Ovary (tissue), 9 donors: ENCODE data around the gene SURF1. TPM values are rescaled to one million over a fixed set of nuclear protein-coding genes. Genes with fewer than 3 reads are reported as not detected.

Experiments used
- DNase-seq, 5 donors: peaks; one replicate each; pipeline ENCODE4 v3.0.0-alpha.2; 2019 to 2020
- H3K27ac ChIP-seq, 2 donors: fragments of 200-600 bp; one replicate each; pipeline versions ENCODE4 v1.5.1 to v1.8.0; 2019 to 2022
- H3K27me3 ChIP-seq: fragments of 200-600 bp; one replicate; pipeline ENCODE4 v1.8.0; 2022
- H3K36me3 ChIP-seq: fragments of 200-600 bp; sonication (generic); one replicate; pipeline ENCODE4 v1.5.1; 2019
- H3K4me1 ChIP-seq: one replicate; pipeline ENCODE4 v1.8.1; 2013; ENCODE audit warnings: mild to moderate bottlenecking, moderate library complexity; ENCODE audit not compliant: insufficient read depth
- H3K4me3 ChIP-seq: fragments of 200-600 bp; sonication (generic); one replicate; pipeline ENCODE4 v1.5.1; 2017
- H3K9me3 ChIP-seq, 2 donors: fragments of 200-600 bp in 1 of 2; sonication (generic) in 1 of 2; one replicate each; pipeline versions ENCODE4 v1.5.1 to v1.8.1; 2013 to 2019; ENCODE audit warnings: mild to moderate bottlenecking in 1 of 2, moderate library complexity in 1 of 2
- EP300 ChIP-seq: sonication (generic); formaldehyde crosslinking; IDR thresholded peaks from one replicate; pipeline ENCODE4 v1.6.1; 2017; ENCODE audit warnings: antibody characterized with exemption
- POLR2A ChIP-seq: fragments of 450-650 bp; IDR thresholded peaks from one replicate; pipeline ENCODE4 v1.6.1; 2017; ENCODE audit warnings: antibody characterized with exemption, mild to moderate bottlenecking, moderate library complexity
- WGBS, 3 donors: extraction: QIAGEN DNeasy Blood & Tissue Kit in 1 of 3; methylation state at CpG; one replicate each; pipeline versions ENCODE4 v1.1.5 to v1.1.7; 2013 to 2017; 5-methylcytosine and 5-hydroxymethylcytosine counted together
- intact Hi-C, 4 donors: fragments of 100-400 bp; cut with DNase I; formaldehyde crosslinking; loops; one replicate each; pipeline versions ENCODE4 v1.11.0 to v1.15.1; 2022 to 2023
- polyA plus RNA-seq, 2 donors: library from polyadenylated mRNA; stranded (reverse); fragments of 200-250 nt in 1 of 2; fragments of 350-450 nt in 1 of 2; fragmentation: Illumina TruSeq in 1 of 2; extraction: RNeasy Lipid Tissue Mini Kit (QIAGEN cat#74804) in 1 of 2; gene quantifications; one replicate each; pipeline ENCODE4 v1.2.3, GENCODE V29; 2013 to 2014
- total RNA-seq, 7 donors: library from RNA; depleted of rRNA in 2 of 7; stranded (reverse); fragments of >200 nt in 2 of 7; fragmentation: NEBNext Ultra II Directional in 3 of 7; extraction: Animal tissue kit (Norgen Biotek cat#: 25700) in 3 of 7; gene quantifications; one replicate each; pipeline versions ENCODE4 v1.1.0 to v1.2.4, GENCODE V29; 2016 to 2023
- TF ChIP-seq, protein P1 (sequence below), 3 donors: fragments of 450-650 bp in 2 of 3; fragments of 200-600 bp in 1 of 3; IDR thresholded peaks; one replicate each; pipeline versions ENCODE4 v1.5.1 to v1.8.0; 2016 to 2022; ENCODE audit warnings: antibody characterized with exemption in 3 of 3, mild to moderate bottlenecking in 1 of 3
- donor health status: DM: no; HTN: no; CAD: no; lungs with moderate emphysema.
- donor health status: DM: no; HTN: no; CAD: no.
- donor health status: Bipolar disorder and iron deficiency.
- donor health status: DM: yes; HTN: yes; CAD: no.
- donor health status: DM: no; HTN: no; CAD: no.
- donor health status: DM: yes; HTN: yes; CAD: no.

SURF1 gene
- total and polyA plus RNA-seq, 9 donors, result 23.5 to 51.3 (median 35.6) TPM

DNA sequence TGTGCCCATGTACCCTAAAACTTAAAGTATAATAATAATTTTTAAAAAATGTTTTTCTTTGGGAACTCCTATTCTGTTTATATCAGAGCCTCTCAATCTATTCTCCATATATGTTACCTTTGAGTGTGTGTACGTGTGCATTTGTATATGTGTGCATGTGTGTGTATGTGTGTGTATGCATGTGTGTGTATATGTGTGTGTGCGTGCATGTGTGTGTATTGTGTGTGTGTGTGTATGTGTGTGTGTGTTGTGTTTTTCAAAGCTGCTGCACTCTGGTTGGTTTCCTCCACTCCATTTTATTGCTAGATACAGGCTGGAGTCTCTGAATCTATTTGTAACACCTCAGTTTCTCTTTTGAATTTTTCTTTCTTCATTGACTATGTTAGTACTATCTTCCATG is 40.3 kb downstream of the SURF1 start:
- no peaks in the 10 kb centered on the region for H3K27me3 ChIP-seq
- WGBS, 3 donors, result 58 to 75% (median 65%) methylated on average over 2 of the region's 2 CpGs
- no peak for DNase-seq
- no peak overlapping the region for H3K27ac ChIP-seq
- intact Hi-C loops, result no loop called here
- no peaks in the 10 kb centered on the region for H3K4me1 ChIP-seq
- H3K9me3 ChIP-seq, result no peaks in the 10 kb centered on the region
- H3K36me3 ChIP-seq, result no peaks in the 10 kb centered on the region
- TF ChIP-seq POLR2A (no peak), EP300 (no peak)
- TF ChIP-seq, protein P1, sequence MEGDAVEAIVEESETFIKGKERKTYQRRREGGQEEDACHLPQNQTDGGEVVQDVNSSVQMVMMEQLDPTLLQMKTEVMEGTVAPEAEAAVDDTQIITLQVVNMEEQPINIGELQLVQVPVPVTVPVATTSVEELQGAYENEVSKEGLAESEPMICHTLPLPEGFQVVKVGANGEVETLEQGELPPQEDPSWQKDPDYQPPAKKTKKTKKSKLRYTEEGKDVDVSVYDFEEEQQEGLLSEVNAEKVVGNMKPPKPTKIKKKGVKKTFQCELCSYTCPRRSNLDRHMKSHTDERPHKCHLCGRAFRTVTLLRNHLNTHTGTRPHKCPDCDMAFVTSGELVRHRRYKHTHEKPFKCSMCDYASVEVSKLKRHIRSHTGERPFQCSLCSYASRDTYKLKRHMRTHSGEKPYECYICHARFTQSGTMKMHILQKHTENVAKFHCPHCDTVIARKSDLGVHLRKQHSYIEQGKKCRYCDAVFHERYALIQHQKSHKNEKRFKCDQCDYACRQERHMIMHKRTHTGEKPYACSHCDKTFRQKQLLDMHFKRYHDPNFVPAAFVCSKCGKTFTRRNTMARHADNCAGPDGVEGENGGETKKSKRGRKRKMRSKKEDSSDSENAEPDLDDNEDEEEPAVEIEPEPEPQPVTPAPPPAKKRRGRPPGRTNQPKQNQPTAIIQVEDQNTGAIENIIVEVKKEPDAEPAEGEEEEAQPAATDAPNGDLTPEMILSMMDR (IDR thresholded peaks at IDR 0.05), result no peak
- H3K4me3 ChIP-seq, result no peak overlapping the region

DNA sequence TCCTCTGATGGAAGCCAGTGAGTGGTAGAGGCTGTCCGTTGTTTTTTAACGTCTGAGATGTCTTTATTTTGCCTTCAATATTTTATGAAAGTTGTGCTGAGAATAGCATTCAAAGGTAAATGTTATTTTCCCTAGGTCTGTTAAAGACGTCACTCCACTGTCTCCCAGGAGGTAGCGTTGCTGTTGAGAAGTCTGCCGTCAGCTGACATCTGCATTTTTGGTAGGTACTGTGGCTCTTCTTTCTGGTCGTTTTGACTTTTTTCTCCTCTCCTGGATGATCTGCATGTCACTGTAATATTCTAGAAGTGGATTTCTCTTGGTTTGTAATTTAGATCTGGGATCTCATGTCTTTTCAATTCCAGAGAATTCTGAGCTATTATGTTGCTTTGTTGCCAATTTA is 46.7 kb downstream of the SURF1 start:
- TF ChIP-seq EP300, result no peak
- TF ChIP-seq, protein P1 (IDR thresholded peaks at IDR 0.05), result no peak
- no peak for TF ChIP-seq POLR2A
- H3K4me3 ChIP-seq, result no peak overlapping the region
- H3K9me3 ChIP-seq, result no peaks in the 10 kb centered on the region
- no peaks in the 10 kb centered on the region for H3K27me3 ChIP-seq
- no peaks in the 10 kb centered on the region for H3K4me1 ChIP-seq
- intact Hi-C loops, result no loop called here
- WGBS, 3 donors, result 76 to 83% (median 81%) methylated on average over 6 of the region's 6 CpGs
- no peak for DNase-seq
- no peaks in the 10 kb centered on the region for H3K36me3 ChIP-seq
- H3K27ac ChIP-seq, result no peak overlapping the region

GRCh38 chr9:133307301-133307700 is 49.0 kb downstream of the SURF1 start:
- no peak overlapping the region for H3K4me3 ChIP-seq
- no peaks in the 10 kb centered on the region for H3K9me3 ChIP-seq
- intact Hi-C loops, result no loop called here
- no peaks in the 10 kb centered on the region for H3K4me1 ChIP-seq
- H3K27ac ChIP-seq, result no peak overlapping the region
- no peaks in the 10 kb centered on the region for H3K27me3 ChIP-seq
- TF ChIP-seq, protein P1 (IDR thresholded peaks at IDR 0.05), result no peak
- no peak for TF ChIP-seq EP300
- TF ChIP-seq POLR2A, result no peak
- no peak for DNase-seq
- H3K36me3 ChIP-seq, result no peaks in the 10 kb centered on the region
- WGBS, 3 donors, result 67 to 73% (median 67%) methylated on average over 16 of the region's 16 CpGs

DNA sequence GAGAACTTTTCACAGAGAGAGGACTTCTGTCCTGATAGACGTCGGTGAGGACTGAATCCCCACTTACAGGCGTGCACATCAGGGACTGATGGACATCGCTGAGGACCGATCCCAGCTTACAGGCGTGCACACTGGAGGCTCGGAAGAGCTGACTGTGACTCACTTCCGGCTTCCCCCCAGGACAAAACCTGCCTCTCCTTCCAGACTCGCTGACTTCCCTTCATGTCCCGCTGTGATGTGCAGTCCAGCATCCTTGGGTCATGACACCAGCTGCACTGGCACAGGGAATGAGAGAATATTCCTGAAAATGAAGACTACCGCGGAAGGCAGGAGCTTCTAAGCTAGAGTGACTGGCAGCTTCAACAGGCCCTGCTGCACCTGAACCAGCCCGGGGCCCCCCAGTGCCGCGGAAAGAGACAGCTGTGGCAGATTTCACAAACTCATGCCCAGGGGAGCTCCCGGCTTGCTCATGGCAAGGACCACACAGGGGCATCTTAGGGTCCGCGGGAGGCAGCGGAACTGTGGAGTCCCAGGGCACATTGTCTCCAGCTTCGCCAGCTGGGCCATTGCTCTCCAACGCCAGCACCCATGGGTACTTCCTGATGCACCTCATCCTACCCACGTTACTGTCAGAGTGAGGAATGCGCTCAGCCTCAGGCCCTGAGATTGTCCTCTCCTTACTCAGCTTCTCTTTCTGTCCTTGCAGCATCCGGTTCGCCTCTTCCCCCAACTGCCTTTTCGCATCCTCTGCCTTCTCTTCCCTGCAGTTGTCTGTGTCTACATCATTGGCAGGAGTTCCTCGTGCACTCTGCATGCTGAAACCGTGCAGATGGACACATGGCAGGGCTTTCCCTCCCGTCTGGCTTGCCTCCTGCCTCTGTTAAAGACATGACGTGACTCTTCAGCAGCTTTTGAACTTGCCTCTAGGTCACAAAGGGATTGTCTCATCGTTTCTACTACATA is 49.8 kb downstream of the SURF1 start:
- no peaks in the 10 kb centered on the region for H3K36me3 ChIP-seq
- no peak for DNase-seq
- H3K4me1 ChIP-seq, result no peaks in the 10 kb centered on the region
- 66 to 73% (median 68%) methylated on average over 29 to 31 of the region's 31 CpGs for WGBS, 3 donors
- no peak overlapping the region for H3K27ac ChIP-seq
- no peaks in the 10 kb centered on the region for H3K27me3 ChIP-seq
- intact Hi-C loops, result no loop called here
- TF ChIP-seq, protein P1 (IDR thresholded peaks at IDR 0.05), result no peak
- no peak for TF ChIP-seq POLR2A
- H3K4me3 ChIP-seq, result no peak overlapping the region
- no peaks in the 10 kb centered on the region for H3K9me3 ChIP-seq
